Fibroblast of the aortic adventitia (primary cell): ENCODE data around the gene ALB. TPM values are rescaled to one million over a fixed set of nuclear protein-coding genes. Genes with fewer than 3 reads are reported as not detected.
"Not testable (repeated sequence)": the region's sequence is repeated elsewhere in the genome, so short reads cannot be mapped to it uniquely, and the experiment has no call there.

Experiments used
- DNase-seq: peaks from one replicate; pipeline ENCODE4 v3.0.0-alpha.2; 2010; ENCODE audit warnings: low read depth
- H3K4me3 ChIP-seq: 2 replicates; pipeline ENCODE4 v1.5.1; 2011; ENCODE audit warnings: low read depth, mild to moderate bottlenecking, control low read depth, low read length, moderate library complexity
- total RNA-seq: library from RNA; depleted of rRNA; stranded (reverse); fragments of >200 nt; gene quantifications from 2 replicates; pipeline ENCODE4 v1.2.3, GENCODE V29; 2012; ENCODE audit warnings: low replicate concordance
- TF ChIP-seq, protein P1 (sequence below): IDR thresholded peaks from 2 replicates; pipeline ENCODE4 v1.5.1; 2011; ENCODE audit warnings: mild to moderate bottlenecking, low read length, control low read depth, inconsistent platforms; ENCODE audit not compliant: insufficient read depth

Gene ALB
- total RNA-seq, 1 donor = not detected

DNA sequence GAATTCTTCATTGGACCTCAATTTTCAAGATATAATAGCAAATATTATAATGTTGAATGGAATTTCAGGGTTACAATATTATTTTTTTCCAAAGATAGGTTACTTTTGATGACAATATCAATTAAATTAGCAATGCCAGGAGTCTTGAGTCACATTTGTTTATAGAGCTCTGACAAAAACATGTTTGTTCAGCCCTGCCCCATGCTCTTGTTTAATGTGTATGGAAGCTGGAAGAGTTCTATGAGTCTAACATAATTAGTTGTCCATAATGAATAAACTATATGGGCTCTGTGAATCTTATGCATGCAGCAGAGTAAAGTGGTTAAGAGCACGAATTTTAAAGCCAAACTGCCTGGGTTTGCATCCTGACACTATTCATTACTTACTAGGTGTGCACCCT is 22.9 kb upstream of the ALB start:
- TF ChIP-seq, protein P1, sequence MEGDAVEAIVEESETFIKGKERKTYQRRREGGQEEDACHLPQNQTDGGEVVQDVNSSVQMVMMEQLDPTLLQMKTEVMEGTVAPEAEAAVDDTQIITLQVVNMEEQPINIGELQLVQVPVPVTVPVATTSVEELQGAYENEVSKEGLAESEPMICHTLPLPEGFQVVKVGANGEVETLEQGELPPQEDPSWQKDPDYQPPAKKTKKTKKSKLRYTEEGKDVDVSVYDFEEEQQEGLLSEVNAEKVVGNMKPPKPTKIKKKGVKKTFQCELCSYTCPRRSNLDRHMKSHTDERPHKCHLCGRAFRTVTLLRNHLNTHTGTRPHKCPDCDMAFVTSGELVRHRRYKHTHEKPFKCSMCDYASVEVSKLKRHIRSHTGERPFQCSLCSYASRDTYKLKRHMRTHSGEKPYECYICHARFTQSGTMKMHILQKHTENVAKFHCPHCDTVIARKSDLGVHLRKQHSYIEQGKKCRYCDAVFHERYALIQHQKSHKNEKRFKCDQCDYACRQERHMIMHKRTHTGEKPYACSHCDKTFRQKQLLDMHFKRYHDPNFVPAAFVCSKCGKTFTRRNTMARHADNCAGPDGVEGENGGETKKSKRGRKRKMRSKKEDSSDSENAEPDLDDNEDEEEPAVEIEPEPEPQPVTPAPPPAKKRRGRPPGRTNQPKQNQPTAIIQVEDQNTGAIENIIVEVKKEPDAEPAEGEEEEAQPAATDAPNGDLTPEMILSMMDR = no peak
- DNase-seq = no peak
- H3K4me3 ChIP-seq = no peak overlapping the region

DNA sequence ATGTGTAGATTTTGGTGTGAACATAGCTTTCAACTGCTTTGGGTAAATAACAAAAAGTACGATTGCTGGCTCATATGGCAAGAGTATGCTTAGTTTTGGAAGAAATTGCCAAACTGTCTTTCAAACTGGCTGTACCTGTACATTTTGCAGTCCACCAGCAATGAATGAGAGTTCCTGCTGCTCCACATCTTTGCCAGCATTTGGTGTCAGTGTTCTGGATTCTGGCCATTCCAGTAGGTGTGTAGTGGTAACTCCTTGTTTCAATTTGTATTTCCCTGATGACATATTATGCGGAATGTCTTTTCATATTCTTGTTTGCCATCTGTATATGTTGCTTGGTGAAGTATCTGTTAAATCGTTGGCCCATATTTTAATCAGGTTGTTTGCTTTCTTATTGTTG is 20.6 kb upstream of the ALB start:
- no peak for DNase-seq
- TF ChIP-seq, protein P1 = no peak
- H3K4me3 ChIP-seq = no peak overlapping the region

DNA sequence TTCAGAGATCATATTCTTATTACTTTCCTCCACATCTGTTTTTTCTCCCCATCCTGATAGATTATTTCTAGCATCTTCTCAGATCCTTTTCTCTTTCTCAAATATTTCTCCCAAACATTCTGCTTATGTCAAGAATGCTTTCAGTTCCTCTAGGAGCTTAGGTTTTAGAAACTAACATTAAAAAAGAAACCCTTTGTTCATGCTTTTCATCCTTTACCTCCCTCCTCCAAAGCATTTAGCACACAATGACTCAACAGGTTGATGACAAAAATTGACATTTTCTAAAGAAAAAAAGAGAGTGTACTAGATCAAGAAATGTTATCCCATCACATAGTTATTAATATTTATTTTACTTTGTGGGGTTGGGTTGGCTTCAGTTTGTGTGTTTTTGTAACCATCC is 16.5 kb upstream of the ALB start:
- no peak overlapping the region for H3K4me3 ChIP-seq
- TF ChIP-seq, protein P1 = no peak
- DNase-seq = no peak

DNA sequence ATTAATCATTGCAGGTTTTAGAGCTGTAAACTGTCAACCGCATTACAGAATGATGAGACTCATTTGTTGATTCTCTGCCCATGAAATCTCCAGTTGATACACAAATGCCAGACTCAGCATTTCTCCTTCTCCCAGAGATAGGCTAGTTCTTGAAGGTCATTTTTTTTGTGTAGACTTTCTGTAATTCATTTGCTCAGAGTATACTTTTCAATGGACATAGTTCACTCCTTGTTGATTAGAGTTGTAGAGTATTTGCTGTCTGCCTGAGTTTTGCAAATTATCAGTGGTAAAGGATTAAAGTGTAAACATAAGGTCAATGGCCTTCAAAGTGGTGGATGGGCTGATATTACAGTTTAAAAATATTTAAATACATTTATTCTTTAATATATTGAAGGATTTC is 15.2 kb upstream of the ALB start:
- DNase-seq = no peak
- TF ChIP-seq, protein P1 = no peak

DNA sequence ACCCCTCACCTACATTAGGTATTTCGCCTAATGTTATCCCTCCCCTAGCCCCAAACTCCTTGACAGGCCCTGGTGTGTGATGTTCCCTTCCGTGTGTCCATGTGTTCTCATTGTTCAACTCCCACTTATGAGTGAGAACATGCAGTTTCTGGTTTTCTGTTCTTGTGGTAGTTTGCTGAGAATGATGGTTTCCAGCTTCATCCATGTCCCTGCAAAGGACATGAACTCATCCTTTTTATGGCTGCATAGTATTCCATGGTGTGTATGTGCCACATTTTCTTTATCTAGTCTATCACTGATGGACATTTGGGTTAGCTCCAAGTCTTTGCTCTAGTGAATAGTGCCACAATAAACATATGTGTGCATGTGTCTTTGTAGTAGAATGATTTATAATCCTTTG is 14.4 kb upstream of the ALB start:
- not testable (repeated sequence) for DNase-seq

More for the DNA sequence above, 15.2 kb upstream of the ALB start:
- H3K4me3 ChIP-seq = no peak overlapping the region

DNA sequence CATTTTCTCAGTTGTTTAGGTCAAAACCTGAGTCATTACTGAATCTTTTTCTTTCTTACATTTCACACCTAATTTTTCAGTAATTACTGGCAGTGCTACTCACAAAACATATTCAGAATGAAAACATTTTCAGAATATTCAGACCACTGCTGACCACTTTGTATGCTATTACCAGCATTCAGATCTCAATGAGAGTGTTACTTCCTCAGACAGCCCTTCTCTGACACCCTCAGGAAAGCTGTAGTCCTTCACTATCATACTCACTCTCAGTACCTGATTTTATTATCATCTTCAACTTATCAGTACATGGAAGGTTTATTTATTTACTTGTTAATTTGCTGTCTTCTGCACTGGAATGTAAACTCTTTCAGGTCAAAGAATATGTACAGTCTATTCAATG is 12.3 kb upstream of the ALB start:
- DNase-seq = no peak
- TF ChIP-seq, protein P1 = no peak
- H3K4me3 ChIP-seq = no peak overlapping the region

More for the DNA sequence above, 14.4 kb upstream of the ALB start:
- not testable (repeated sequence) for H3K4me3 ChIP-seq

DNA sequence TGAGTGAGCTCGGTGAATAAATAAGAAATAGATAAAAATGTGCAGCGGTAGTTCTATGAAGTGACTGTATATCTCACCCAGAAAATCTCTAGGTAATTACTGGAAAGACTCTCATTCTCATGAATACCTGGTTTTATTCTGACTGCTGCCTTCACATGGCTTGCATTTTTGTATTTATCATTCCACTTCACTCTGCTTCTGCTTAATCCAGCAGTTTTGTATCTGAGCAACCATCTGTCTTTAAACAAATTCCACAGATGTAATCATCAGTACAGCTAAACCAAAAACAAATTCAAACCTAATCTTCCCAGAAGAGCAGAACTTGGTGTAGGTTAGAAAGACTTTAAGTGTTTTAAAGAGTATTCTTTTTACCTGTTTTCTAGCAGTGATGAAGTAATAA is 11.2 kb upstream of the ALB start:
- TF ChIP-seq, protein P1 = no peak
- H3K4me3 ChIP-seq = no peak overlapping the region
- DNase-seq = no peak
